Kidney (tissue), 14 donors: ENCODE measurements around the gene SLC22A1. TPM values are rescaled to one million over a fixed set of nuclear protein-coding genes. Genes with fewer than 3 reads are reported as not detected.

Experiments
- DNase-seq, 5 donors: peaks; one replicate each; pipeline ENCODE4 v3.0.0-alpha.2; 2013 to 2020
- FAIRE-seq: peaks from 2 replicates; lab custom pipeline; 2012; peaks lifted over from hg19 to GRCh38; lab: Jason Lieb, UNC
- H3K27ac ChIP-seq, 2 donors: one replicate each; pipeline ENCODE4 v1.7.0; 2013; ENCODE audit warnings: low read depth in 2 of 2, low read length in 2 of 2, inconsistent platforms in 1 of 2
- H3K27me3 ChIP-seq: one replicate; pipeline ENCODE4 v1.7.1; 2013; ENCODE audit warnings: low read length, inconsistent platforms; ENCODE audit not compliant: control insufficient read depth, insufficient read depth
- H3K36me3 ChIP-seq, 3 donors: one replicate each; pipeline versions ENCODE4 v1.7.0 to v1.7.1; 2013; ENCODE audit warnings: low read length in 3 of 3, control low read depth in 1 of 3, inconsistent platforms in 1 of 3; ENCODE audit not compliant: insufficient read depth in 3 of 3, control insufficient read depth in 2 of 3
- H3K4me1 ChIP-seq, 3 donors: one replicate each; pipeline versions ENCODE4 v1.7.0 to v1.7.1; 2013; ENCODE audit warnings: low read length in 3 of 3, inconsistent platforms in 1 of 3, low read depth in 1 of 3; ENCODE audit not compliant: control insufficient read depth in 2 of 3, insufficient read depth in 2 of 3
- H3K4me3 ChIP-seq, 3 donors: one replicate each; pipeline versions ENCODE4 v1.7.0 to v1.8.1; 2013; ENCODE audit warnings: low read length in 3 of 3, control low read depth in 1 of 3, inconsistent platforms in 1 of 3
- H3K9ac ChIP-seq, 3 donors: one replicate each; pipeline versions ENCODE4 v1.7.0 to v1.7.1; 2013; ENCODE audit warnings: low read length in 3 of 3, control low read depth in 1 of 3, inconsistent platforms in 1 of 3
- H3K9me3 ChIP-seq, 3 donors: one replicate each; pipeline versions ENCODE4 v1.7.0 to v1.7.1; 2013; ENCODE audit warnings: low read length in 3 of 3, control low read depth in 1 of 3, inconsistent platforms in 1 of 3; ENCODE audit not compliant: control insufficient read depth in 2 of 3, insufficient read depth in 1 of 3
- CTCF ChIP-seq: IDR thresholded peaks from 3 replicates; pipeline ENCODE4 v1.5.1; 2012; ENCODE audit warnings: mild to moderate bottlenecking, moderate library complexity, borderline replicate concordance; ENCODE audit not compliant: insufficient read depth; ENCODE audit errors: extremely low read depth
- intact Hi-C: fragments of 100-400 bp; cut with DNase I; formaldehyde crosslinking; loops from one replicate; pipeline ENCODE4 v1.11.1; 2022
- polyA plus RNA-seq: library from polyadenylated mRNA; stranded (reverse); fragments of 350-450 nt; fragmentation: Illumina TruSeq; extraction: RNeasy Lipid Tissue Mini Kit (QIAGEN cat#74804); gene quantifications from one replicate; pipeline ENCODE4 v1.2.3, GENCODE V29; 2014; ENCODE audit warnings: low read depth, low replicate concordance; ENCODE audit not compliant: insufficient read depth
- total RNA-seq: library from RNA; stranded (reverse); fragmentation: NEBNext Ultra II Directional; extraction: Animal tissue kit (Norgen Biotek cat#: 25700); gene quantifications from one replicate; pipeline ENCODE4 v1.2.1, GENCODE V29; 2021
- donor health status: control.
- donor health status: control.
- donor health status: control.
- donor health status: control.
- donor health status: control.
- donor health status: DM: yes; HTN: yes; CAD: no.
- donor health status: Normal renal cell carcinoma (clear cell type).

Gene SLC22A1
- total and polyA plus RNA-seq, 2 donors from 2014 or later = 1.4 to 2.3 TPM

- Histone ChIP-seq H3K4me1 (peaks cover 0 to 27% (median 11%) of the 10 kb centered on the region in 3 donors), H3K9ac (peak overlapping the region in 1 of 3 donors; percentile 6), H3K36me3 (no peaks in the 10 kb centered on the region), H3K9me3 (no peaks in the 10 kb centered on the region), H3K27ac (peak overlapping the region in 1 of 2 donors; percentile 51), H3K27me3 (no peaks in the 10 kb centered on the region), H3K4me3 (no peak overlapping the region)
- DNase-seq = no peak
- intact Hi-C loops = no loop called here
- FAIRE-seq = no peak
- TF ChIP-seq CTCF = no peak
Observed at GRCh38 chr6:160201061-160201460, 79.4 kb downstream of the SLC22A1 start.

GRCh38 chr6:160202411-160202810, 80.8 kb downstream of the SLC22A1 start:
- peak; percentile 79 for FAIRE-seq
- no peak for TF ChIP-seq CTCF
- intact Hi-C loops = no loop called here

GRCh38 chr6:160203076-160203475, 81.5 kb downstream of the SLC22A1 start:
- no peaks in the 10 kb centered on the region for H3K27me3 ChIP-seq
- no peak overlapping the region for H3K4me3 ChIP-seq
- H3K36me3 ChIP-seq = no peaks in the 10 kb centered on the region
- H3K4me1 ChIP-seq = peaks cover 0 to 27% (median 11%) of the 10 kb centered on the region in 3 donors
- DNase-seq (no peak), FAIRE-seq (no peak)
- intact Hi-C loops = no loop called here
- H3K9ac ChIP-seq = no peak overlapping the region
- peak overlapping the region; percentile 65 to 66 for H3K27ac ChIP-seq
- peaks cover 0 to 9% (median 0%) of the 10 kb centered on the region in 3 donors for H3K9me3 ChIP-seq
- no peak for TF ChIP-seq CTCF

More at GRCh38 chr6:160202411-160202810, 80.8 kb downstream of the SLC22A1 start:
- peak in 1 of 5 donors; percentile 33 for DNase-seq
- Histone ChIP-seq H3K9ac (no peak overlapping the region), H3K9me3 (peaks cover 0 to 3% (median 0%) of the 10 kb centered on the region in 3 donors), H3K36me3 (no peaks in the 10 kb centered on the region), H3K4me3 (no peak overlapping the region), H3K27ac (peak overlapping the region; percentile 60 to 83), H3K4me1 (peaks cover 0 to 27% (median 11%) of the 10 kb centered on the region in 3 donors), H3K27me3 (no peaks in the 10 kb centered on the region)

GRCh38 chr6:160203522-160203921, 81.9 kb downstream of the SLC22A1 start:
- H3K9ac ChIP-seq = no peak overlapping the region
- H3K27ac ChIP-seq = peak overlapping the region; percentile 65 to 66
- H3K4me3 ChIP-seq = no peak overlapping the region
- FAIRE-seq (no peak), DNase-seq (no peak)
- H3K27me3 ChIP-seq = no peaks in the 10 kb centered on the region
- peaks cover 0 to 9% (median 0%) of the 10 kb centered on the region in 3 donors for H3K9me3 ChIP-seq
- H3K36me3 ChIP-seq = no peaks in the 10 kb centered on the region
- intact Hi-C loops = no loop called here
- peaks cover 0 to 27% (median 11%) of the 10 kb centered on the region in 3 donors for H3K4me1 ChIP-seq
- no peak for TF ChIP-seq CTCF
